Measurements from ENCODE around the gene PTPDC1.
"Not testable (repeated sequence)": the region's sequence is repeated elsewhere in the genome, so short reads cannot be mapped to it uniquely, and the experiment has no call there.

PTPDC1 gene

DNA sequence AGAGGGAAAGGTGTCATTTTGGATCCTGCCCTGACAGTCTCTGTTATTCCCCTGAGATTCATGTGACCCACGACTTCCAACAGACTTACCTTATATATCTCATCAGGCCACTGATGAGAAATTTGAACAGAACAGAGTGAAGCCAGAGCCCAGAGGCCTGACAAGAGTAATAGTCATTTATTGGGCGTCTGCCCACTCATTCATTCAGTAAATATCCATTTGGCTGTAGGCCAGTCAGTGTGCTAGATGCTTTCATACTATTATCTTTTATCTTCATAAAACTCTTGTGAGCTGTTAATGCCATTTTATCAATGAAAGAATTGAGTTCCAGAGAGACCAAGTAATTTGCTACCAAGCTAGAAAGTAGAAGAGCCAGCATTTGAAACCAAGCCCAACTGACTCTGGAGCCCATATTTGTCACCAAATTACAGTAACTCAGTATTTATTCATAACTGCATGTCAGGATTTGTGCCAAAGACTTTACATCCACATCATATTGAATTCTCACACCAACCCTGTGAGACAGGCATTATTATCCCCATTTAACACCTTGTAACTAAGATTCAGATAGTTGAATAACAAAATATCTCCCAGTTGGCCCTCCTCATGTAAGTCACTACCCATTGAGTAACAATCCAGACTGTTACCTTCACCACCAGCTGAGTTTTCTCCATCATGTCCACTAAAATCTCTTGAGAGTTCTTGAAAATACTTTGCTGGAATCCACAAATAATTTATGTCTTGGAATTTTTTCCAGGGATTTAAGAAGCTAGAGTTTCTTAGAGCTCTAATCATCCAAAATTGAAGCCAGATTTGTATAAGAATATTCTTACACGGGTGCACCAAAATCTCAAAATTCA, 2.5 kb downstream of the PTPDC1 start:
- DNase-seq (ENCODE audit: low read depth) = peak; percentile 81
- TF ChIP-seq, protein P1, sequence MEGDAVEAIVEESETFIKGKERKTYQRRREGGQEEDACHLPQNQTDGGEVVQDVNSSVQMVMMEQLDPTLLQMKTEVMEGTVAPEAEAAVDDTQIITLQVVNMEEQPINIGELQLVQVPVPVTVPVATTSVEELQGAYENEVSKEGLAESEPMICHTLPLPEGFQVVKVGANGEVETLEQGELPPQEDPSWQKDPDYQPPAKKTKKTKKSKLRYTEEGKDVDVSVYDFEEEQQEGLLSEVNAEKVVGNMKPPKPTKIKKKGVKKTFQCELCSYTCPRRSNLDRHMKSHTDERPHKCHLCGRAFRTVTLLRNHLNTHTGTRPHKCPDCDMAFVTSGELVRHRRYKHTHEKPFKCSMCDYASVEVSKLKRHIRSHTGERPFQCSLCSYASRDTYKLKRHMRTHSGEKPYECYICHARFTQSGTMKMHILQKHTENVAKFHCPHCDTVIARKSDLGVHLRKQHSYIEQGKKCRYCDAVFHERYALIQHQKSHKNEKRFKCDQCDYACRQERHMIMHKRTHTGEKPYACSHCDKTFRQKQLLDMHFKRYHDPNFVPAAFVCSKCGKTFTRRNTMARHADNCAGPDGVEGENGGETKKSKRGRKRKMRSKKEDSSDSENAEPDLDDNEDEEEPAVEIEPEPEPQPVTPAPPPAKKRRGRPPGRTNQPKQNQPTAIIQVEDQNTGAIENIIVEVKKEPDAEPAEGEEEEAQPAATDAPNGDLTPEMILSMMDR (IDR thresholded peaks at IDR 0.05; ENCODE audit: insufficient read depth, low read depth, low read length, missing control alignments) = no peak

DNA sequence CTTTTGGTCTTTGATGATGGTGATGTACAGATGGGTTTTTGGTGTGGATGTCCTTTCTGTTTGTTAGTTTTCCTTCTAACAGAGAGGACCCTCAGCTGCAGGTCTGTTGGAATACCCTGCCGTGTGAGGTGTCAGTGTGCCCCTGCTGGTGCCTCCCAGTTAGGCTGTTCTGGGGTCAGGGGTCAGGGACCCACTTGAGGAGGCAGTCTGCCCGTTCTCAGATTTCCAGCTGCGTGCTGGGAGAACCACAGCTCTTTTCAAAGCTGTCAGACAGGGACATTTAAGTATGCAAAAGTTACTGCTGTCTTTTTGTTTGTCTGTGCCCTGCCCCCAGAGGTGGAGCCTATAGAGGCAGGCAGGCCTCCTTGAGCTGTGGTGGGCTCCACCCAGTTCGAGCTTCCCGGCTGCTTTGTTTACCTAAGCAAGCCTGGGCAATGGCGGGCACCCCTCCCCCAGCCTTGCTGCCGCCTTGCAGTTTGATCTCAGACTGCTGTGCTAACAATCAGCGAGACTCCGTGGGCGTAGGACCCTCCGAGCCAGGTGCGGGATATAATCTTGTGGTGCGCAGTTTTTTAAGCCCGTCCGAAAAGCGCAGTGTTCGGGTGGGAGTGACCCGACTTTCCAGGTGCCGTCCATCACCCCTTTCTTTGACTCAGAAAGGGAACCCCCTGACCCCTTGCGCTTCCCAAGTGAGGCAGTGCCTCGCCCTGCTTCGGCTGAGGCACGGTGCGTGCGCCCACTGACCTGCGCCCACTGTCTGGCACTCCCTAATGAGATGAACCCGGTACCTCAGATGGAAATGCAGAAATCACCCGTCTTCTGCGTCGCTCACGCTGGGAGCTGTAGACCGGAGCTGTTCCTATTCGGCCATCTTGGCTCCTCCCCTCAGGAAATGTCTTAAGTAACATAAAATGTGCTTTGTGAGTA, 10.2 kb downstream of the PTPDC1 start:
- not testable (repeated sequence) for H3K4me3 ChIP-seq (ENCODE audit: low read length); DNase-seq (ENCODE audit: low read depth)

More for the DNA sequence above, 2.5 kb downstream of the PTPDC1 start:
- no peak overlapping the region for H3K4me3 ChIP-seq (ENCODE audit: low read length)

DNA sequence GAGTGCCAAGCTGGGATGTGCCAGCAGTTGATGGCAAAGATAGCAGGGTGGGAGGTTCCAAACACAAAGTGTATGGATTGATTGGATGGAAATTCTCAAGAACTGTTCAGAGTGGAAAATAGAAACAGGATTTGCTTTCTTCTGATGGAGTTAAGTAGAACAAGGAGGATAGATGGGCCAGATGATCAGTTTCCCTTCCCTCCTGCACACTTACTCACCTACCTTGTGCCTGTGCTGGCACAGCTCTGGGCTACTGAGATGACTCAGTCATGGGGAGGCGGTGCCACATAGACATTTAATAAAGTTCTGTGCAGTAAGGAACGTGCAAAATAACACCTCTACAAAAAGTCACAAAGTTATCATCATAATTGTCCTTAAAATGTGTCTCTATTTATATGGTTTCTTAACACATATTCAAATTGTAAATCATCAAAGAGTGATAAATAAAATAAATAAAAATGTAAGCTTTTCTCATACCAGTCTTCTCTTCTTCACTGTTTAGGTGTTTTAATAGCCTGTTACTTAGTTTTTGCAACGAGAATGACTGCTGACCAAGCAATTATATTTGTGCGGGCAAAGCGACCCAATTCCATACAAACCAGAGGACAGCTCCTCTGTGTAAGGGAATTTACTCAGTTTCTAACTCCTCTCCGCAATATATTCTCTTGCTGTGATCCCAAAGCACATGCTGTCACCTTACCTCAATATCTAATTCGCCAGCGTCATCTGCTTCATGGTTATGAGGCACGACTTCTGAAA, 12.7 kb downstream of the PTPDC1 start:
- DNase-seq (ENCODE audit: low read depth) = peak; percentile 90

DNA sequence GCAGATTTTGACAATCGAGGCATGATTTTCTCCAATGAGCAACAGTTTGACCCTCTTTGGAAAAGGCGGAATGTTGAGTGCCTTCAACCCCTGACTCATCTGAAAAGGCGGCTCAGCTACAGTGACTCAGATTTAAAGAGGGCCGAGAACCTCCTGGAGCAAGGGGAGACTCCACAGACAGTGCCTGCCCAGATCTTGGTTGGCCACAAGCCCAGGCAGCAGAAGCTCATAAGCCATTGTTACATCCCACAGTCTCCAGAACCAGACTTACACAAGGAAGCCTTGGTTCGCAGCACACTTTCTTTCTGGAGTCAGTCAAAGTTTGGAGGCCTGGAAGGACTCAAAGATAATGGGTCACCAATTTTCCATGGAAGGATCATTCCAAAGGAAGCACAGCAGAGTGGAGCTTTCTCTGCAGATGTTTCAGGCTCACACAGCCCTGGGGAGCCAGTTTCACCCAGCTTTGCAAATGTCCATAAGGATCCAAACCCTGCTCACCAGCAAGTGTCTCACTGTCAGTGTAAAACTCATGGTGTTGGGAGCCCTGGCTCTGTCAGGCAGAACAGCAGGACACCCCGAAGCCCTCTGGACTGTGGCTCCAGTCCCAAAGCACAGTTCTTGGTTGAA, 13.6 kb downstream of the PTPDC1 start:
- peak; percentile 91 for DNase-seq (ENCODE audit: low read depth)
- H3K4me3 ChIP-seq (ENCODE audit: low read length) = no peak overlapping the region
- TF ChIP-seq, protein P1 (IDR thresholded peaks at IDR 0.05; ENCODE audit: insufficient read depth, low read depth, low read length, missing control alignments) = no peak

More for the DNA sequence above, 12.7 kb downstream of the PTPDC1 start:
- H3K4me3 ChIP-seq (ENCODE audit: low read length) = no peak overlapping the region
- TF ChIP-seq, protein P1 (IDR thresholded peaks at IDR 0.05; ENCODE audit: insufficient read depth, low read depth, low read length, missing control alignments) = no peak

DNA sequence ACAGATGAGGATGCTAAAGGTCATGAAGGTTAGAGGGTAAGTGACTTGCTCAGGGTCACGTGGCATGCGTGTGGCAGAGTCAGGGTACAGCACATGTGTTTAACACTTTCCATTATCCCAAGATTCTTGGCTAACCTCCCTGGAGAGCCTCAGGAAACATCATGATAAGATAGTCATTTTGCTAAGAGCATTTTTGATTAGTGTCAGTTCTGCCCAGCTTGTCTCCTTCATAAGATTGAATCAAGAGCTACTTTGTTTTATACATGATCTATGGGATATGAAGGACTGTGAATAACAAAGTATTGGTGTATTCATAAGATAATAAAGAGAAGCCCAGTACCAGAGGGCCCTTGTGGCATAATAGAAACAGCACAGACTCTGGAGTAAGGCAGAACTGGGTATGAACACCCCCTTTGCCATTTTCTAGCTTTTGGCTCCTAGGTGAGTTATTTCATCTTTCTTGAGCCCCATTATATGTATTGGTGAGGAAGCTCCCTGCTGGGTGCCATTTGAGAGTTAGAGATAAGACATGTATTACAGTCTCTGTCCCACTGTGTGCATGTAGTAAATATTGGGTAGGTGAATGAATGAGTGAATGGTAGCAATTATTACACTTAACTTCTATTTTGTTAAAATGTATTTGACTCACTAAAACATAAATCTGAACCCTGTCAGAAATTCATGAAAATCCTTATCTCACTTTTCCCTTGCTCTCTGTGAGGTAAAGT, 16.1 kb downstream of the PTPDC1 start:
- no peak overlapping the region for H3K4me3 ChIP-seq (ENCODE audit: low read length)
- TF ChIP-seq, protein P1 (IDR thresholded peaks at IDR 0.05; ENCODE audit: insufficient read depth, low read depth, low read length, missing control alignments) = no peak
- no peak for DNase-seq (ENCODE audit: low read depth)

DNA sequence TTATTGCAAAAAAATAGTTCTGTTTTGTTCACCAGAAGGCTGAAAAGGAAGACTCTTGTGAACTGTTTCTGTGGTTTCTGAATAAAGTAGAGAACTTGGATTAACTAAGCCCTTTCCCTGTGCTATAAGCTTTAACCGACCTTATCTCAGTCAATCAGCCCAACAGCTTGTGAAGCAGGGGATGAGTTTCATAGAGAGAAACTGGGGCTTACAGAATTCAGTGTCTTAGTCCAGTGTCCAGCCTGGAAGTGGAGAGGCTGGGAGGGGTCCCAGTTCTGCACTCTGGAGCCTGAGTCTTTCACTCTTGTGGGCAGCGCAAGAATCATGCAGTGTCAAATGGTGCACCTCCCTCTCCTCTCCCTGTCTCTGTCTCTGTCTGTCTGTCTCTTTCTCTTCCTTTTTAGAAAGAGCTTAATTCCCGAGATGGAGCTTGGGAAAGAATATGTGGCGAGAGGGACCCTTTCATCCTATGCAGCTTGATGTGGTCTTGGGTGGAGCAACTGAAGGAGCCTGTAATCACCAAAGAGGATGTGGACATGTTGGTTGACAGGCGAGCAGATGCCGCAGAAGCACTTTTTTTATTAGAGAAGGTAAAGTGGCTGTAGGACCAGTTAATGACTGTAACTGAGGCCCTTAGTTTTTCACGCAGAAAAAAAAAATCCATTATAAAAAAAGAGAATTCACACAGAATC, 17.0 kb downstream of the PTPDC1 start:
- H3K4me3 ChIP-seq (ENCODE audit: low read length) = no peak overlapping the region
- no peak for DNase-seq (ENCODE audit: low read depth)
- TF ChIP-seq, protein P1 (IDR thresholded peaks at IDR 0.05; ENCODE audit: insufficient read depth, low read depth, low read length, missing control alignments) = no peak

Measured in epithelial cell of esophagus (primary cell).